ENCODE results near the gene FSIP1. TPM values are rescaled to one million over a fixed set of nuclear protein-coding genes. Genes with fewer than 3 reads are reported as not detected.

Gene FSIP1
- total RNA-seq, 5 donors from 2014 or later (not counting 1 experiment from before 2014, with no cell fraction given) = 0.30 to 1.0 (median 0.43) TPM

DNA sequence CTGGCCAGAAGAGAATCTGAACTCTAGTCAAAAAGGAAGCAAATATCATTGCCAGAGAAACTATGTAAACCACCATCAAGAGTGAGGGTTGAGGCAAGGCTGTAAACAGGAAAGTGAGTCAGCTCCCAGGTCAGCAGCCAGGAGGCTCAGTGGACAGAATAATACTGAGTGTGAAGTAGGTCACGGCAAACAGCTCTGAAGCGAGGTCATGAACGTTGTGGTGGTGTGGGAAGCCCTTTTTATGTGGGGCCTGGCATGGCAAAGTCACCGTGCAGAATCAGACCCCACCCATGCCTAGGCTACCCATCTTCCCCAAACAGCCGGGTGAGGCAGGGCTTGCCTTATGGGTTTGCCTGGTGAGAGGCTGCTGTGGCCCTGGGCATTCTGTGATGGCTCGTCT lies 157.8 kb downstream of the FSIP1 start:
- POLR2A ChIA-PET = interaction anchor here (1.0 to 1.1 kb wide), 2 partner anchors 17 to 21 kb away, joined by 3 read pairs; no protein-coding TSS in a partner anchor
- Histone ChIP-seq H3K9me3 (no peaks in the 10 kb centered on the region), H3K36me3 (ENCODE audit: control insufficient read depth in 2 of 2, extremely low read depth in 1 of 2, insufficient read depth in 1 of 2, low read length in 1 of 2) (no peaks in the 10 kb centered on the region), H3K27me3 (replicated peaks in 1 of 2; ENCODE audit: control insufficient read depth in 2 of 2, extremely low read depth in 1 of 2, insufficient read depth in 2 of 2, low read length in 1 of 2) (no peaks in the 10 kb centered on the region), H3K27ac (ENCODE audit: low read length) (peak overlapping the region; percentile 90), H3K4me3 (ENCODE audit: control insufficient read depth in 1 of 2, extremely low read depth in 1 of 2, low read length in 1 of 2) (no peak overlapping the region), H3K4me1 (ENCODE audit: control insufficient read depth in 1 of 2, extremely low read depth in 1 of 2, insufficient read depth in 2 of 2, low read length in 2 of 2) (peaks cover 0 to 72% of the 10 kb centered on the region in 2 experiments)
- peaks cover 0 to 3% (median 3%) of the 10 kb centered on the region in 3 donors for H3K9me3 Mint-ChIP-seq
- peaks cover 44 to 85% (median 75%) of the 10 kb centered on the region in 3 donors for H3K4me1 Mint-ChIP-seq
- peaks cover 8% of the 10 kb centered on the region for H3K36me3 Mint-ChIP-seq
- ATAC-seq (replicated peaks in 1 of 4) (peak; percentile 70 to 83 (median 77)), DNase-seq (peak; percentile 36 to 84 (median 64))
- H3K27me3 Mint-ChIP-seq = no peaks in the 10 kb centered on the region
- CTCF ChIA-PET = interaction anchor here in 1 of 2 donors (0.5 to 1.1 kb wide), 4 partner anchors 17 to 132 kb away, joined by 3 to 5 read pairs (median 4); no protein-coding TSS in a partner anchor
- 20% methylated on average over 1 of the region's 6 CpGs for WGBS (ENCODE audit: insufficient coverage)
- peak overlapping the region; percentile 98 to 100 for H3K27ac Mint-ChIP-seq
- peak overlapping the region; percentile 36 to 75 (median 70) for H3K4me3 Mint-ChIP-seq

DNA sequence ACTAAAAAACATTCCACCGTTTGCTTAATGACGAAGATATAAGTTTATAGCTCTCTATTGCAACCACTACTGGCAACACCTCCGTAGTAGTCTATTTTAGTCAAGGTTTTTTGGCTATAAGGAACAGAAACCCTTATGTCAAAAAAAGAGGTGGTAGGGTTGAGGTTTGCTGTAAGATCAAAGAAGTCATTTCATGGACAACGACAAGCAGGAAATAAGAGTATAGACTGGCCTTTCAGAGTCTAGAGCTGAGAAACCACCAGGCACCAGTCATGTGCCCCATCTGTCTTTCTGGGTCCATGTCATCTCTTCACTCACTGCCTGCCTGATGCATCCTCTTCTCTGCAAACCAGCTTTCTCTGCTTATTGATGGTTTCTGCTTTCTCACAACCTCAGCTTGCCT lies 159.1 kb downstream of the FSIP1 start:
- Mint-ChIP-seq H3K9me3 (peaks cover 0 to 6% (median 5%) of the 10 kb centered on the region in 3 donors), H3K27me3 (no peaks in the 10 kb centered on the region), H3K27ac (peak overlapping the region; percentile 98 to 100), H3K36me3 (peaks cover 9% of the 10 kb centered on the region), H3K4me3 (peak overlapping the region in 1 of 3 donors; percentile 4), H3K4me1 (peaks cover 32 to 73% (median 62%) of the 10 kb centered on the region in 3 donors)
- WGBS (ENCODE audit: insufficient coverage) = no CpG with 5 or more reads among the region's 4 CpGs
- H3K27ac ChIP-seq (ENCODE audit: low read length) = peak overlapping the region; percentile 90
- H3K4me3 ChIP-seq (ENCODE audit: control insufficient read depth in 1 of 2, extremely low read depth in 1 of 2, low read length in 1 of 2) = no peak overlapping the region
- no peaks in the 10 kb centered on the region for H3K9me3 ChIP-seq
- H3K36me3 ChIP-seq (ENCODE audit: control insufficient read depth in 2 of 2, extremely low read depth in 1 of 2, insufficient read depth in 1 of 2, low read length in 1 of 2) = no peaks in the 10 kb centered on the region
- H3K4me1 ChIP-seq (ENCODE audit: control insufficient read depth in 1 of 2, extremely low read depth in 1 of 2, insufficient read depth in 2 of 2, low read length in 2 of 2) = peaks cover 0 to 60% of the 10 kb centered on the region in 2 experiments
- ChIA-PET CTCF (interaction anchor here in 1 of 2 donors (0.6 to 1.9 kb wide), 9 partner anchors 18 to 1172 kb away, joined by 3 to 14 read pairs (median 4); no protein-coding TSS in a partner anchor), POLR2A (interaction anchor here in 1 of 2 donors (0.6 to 1.5 kb wide), 3 partner anchors 18 to 61 kb away, joined by 3 to 10 read pairs (median 6); no protein-coding TSS in a partner anchor)
- DNase-seq (peak in 31 of 35 experiments; percentile 19 to 78 (median 43)), ATAC-seq (replicated peaks in 1 of 4) (peak; percentile 52 to 75 (median 59))
- no peaks in the 10 kb centered on the region for H3K27me3 ChIP-seq (replicated peaks in 1 of 2; ENCODE audit: control insufficient read depth in 2 of 2, extremely low read depth in 1 of 2, insufficient read depth in 2 of 2, low read length in 1 of 2)

DNA sequence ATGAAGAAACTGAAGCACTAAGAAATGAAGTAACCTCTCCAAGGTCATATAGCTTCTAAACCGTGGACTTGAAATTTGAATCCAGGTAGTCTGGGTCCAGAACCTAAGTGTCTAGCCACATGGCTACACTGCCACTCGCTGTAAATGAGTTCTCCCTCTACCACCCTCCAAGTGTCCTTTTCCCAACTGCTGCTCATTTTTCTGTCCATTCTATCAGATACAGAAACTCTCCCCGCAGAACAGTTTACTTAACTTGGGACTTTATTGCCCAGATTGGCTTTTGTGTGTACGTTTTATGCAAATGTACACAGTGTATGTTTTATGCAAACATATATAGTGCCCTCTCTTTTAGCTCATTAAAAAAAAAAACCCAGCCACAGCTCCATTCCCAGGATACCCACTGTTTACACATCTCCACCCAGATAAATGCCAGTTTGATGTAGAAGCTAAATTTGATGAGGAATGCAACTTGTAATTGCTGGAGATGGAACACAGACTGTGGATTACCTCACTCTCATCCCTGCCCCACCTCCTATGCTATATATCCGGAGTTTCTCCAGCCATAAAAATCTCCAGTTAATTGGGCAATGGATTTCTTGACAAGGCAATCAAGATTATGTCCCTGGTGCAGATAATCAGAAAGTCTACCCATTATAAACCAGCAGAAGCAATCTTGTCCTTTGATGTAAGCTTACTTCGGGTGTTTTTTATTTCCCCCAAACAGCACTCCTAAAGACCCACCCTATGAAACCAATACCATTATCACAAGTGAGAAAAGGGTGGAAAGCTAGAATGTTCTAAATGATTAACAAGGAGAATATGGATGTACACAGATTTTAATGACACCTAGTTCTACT lies 159.8 kb downstream of the FSIP1 start:
- DNase-seq (no peak), ATAC-seq (replicated peaks in 1 of 4) (peak in 1 of 4 experiments; percentile 5)
- H3K27ac ChIP-seq (ENCODE audit: low read length) = peak overlapping the region; percentile 90
- no peak overlapping the region for H3K4me3 ChIP-seq (ENCODE audit: control insufficient read depth in 1 of 2, extremely low read depth in 1 of 2, low read length in 1 of 2)
- H3K36me3 ChIP-seq (ENCODE audit: control insufficient read depth in 2 of 2, extremely low read depth in 1 of 2, insufficient read depth in 1 of 2, low read length in 1 of 2) = no peaks in the 10 kb centered on the region
- Mint-ChIP-seq H3K27ac (peak overlapping the region; percentile 98 to 100), H3K36me3 (peaks cover 9% of the 10 kb centered on the region), H3K4me1 (peaks cover 27 to 66% (median 57%) of the 10 kb centered on the region in 3 donors), H3K9me3 (peaks cover 0 to 6% (median 5%) of the 10 kb centered on the region in 3 donors), H3K4me3 (peak overlapping the region in 1 of 3 donors; percentile 4), H3K27me3 (no peaks in the 10 kb centered on the region)
- peaks cover 0 to 53% of the 10 kb centered on the region in 2 experiments for H3K4me1 ChIP-seq (ENCODE audit: control insufficient read depth in 1 of 2, extremely low read depth in 1 of 2, insufficient read depth in 2 of 2, low read length in 2 of 2)
- H3K9me3 ChIP-seq = no peaks in the 10 kb centered on the region
- ChIA-PET POLR2A (interaction anchor here in 1 of 2 donors (0.6 to 1.5 kb wide), 3 partner anchors 19 to 61 kb away, joined by 3 to 10 read pairs (median 6); no protein-coding TSS in a partner anchor), CTCF (interaction anchor here in 1 of 2 donors (0.6 to 1.9 kb wide), 9 partner anchors 19 to 1172 kb away, joined by 3 to 14 read pairs (median 4); no protein-coding TSS in a partner anchor)
- WGBS (ENCODE audit: insufficient coverage) = 100% methylated on average over 2 of the region's 6 CpGs
- H3K27me3 ChIP-seq (replicated peaks in 1 of 2; ENCODE audit: control insufficient read depth in 2 of 2, extremely low read depth in 1 of 2, insufficient read depth in 2 of 2, low read length in 1 of 2) = no peaks in the 10 kb centered on the region

DNA sequence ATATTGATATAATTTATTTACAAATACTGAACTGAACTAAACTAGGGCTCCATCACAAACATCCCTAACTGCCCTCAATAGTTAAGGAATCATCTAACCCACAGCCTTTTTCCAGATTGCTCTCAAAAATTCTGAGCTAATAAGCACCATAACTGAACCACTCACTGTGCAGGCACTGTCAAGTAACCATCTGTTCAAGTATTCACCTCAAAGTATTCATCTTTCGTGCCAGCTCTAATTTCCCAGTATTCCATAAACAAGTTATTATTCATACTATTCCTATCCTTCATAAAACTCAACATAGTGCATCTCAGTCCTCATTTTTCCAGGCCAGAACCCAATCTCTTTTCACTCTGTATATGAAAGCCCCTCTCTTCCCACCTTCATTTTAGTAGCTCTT lies 160.7 kb downstream of the FSIP1 start:
- 92% methylated on average over 1 of the region's 1 CpG for WGBS (ENCODE audit: insufficient coverage)
- no peaks in the 10 kb centered on the region for H3K9me3 ChIP-seq
- Mint-ChIP-seq H3K9me3 (peaks cover 0 to 6% (median 5%) of the 10 kb centered on the region in 3 donors), H3K27ac (peak overlapping the region; percentile 98 to 100), H3K36me3 (peaks cover 9% of the 10 kb centered on the region), H3K4me1 (peaks cover 22 to 57% (median 50%) of the 10 kb centered on the region in 3 donors), H3K27me3 (no peaks in the 10 kb centered on the region), H3K4me3 (no peak overlapping the region)
- ChIA-PET CTCF (interaction anchor here in 1 of 2 donors (1.6 kb wide), 1 partner anchor 17 kb away, joined by 3 read pairs; no protein-coding TSS in a partner anchor), POLR2A (no interaction called here)
- H3K4me3 ChIP-seq (ENCODE audit: control insufficient read depth in 1 of 2, extremely low read depth in 1 of 2, low read length in 1 of 2) = no peak overlapping the region
- DNase-seq (no peak), ATAC-seq (replicated peaks in 1 of 4) (no peak)
- peaks cover 0 to 44% of the 10 kb centered on the region in 2 experiments for H3K4me1 ChIP-seq (ENCODE audit: control insufficient read depth in 1 of 2, extremely low read depth in 1 of 2, insufficient read depth in 2 of 2, low read length in 2 of 2)
- no peaks in the 10 kb centered on the region for H3K36me3 ChIP-seq (ENCODE audit: control insufficient read depth in 2 of 2, extremely low read depth in 1 of 2, insufficient read depth in 1 of 2, low read length in 1 of 2)
- H3K27ac ChIP-seq (ENCODE audit: low read length) = peak overlapping the region; percentile 90
- H3K27me3 ChIP-seq (replicated peaks in 1 of 2; ENCODE audit: control insufficient read depth in 2 of 2, extremely low read depth in 1 of 2, insufficient read depth in 2 of 2, low read length in 1 of 2) = no peaks in the 10 kb centered on the region

DNA sequence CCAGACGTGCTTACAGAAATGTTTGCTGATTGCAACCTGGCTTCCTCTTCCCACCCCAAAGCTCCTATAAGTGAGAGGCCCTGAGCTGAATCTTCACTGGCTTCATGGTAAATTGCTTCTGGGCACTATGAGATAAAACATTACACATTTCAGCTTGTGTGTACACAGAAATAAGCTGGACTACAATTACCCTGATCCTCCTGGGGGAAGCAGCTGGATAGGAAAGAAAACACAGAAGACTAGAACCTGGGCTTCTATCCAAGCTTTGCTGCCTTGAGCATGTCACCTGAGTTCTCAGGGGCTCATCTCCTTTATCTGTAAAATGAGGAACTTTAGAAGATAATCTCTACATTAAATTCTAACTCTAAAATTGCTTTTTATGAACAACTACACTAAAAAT lies 161.4 kb downstream of the FSIP1 start:
- Histone ChIP-seq H3K27ac (ENCODE audit: low read length) (peak overlapping the region; percentile 90), H3K9me3 (no peaks in the 10 kb centered on the region), H3K4me1 (ENCODE audit: control insufficient read depth in 1 of 2, extremely low read depth in 1 of 2, insufficient read depth in 2 of 2, low read length in 2 of 2) (peaks cover 0 to 37% of the 10 kb centered on the region in 2 experiments), H3K27me3 (replicated peaks in 1 of 2; ENCODE audit: control insufficient read depth in 2 of 2, extremely low read depth in 1 of 2, insufficient read depth in 2 of 2, low read length in 1 of 2) (no peaks in the 10 kb centered on the region), H3K36me3 (ENCODE audit: control insufficient read depth in 2 of 2, extremely low read depth in 1 of 2, insufficient read depth in 1 of 2, low read length in 1 of 2) (no peaks in the 10 kb centered on the region), H3K4me3 (ENCODE audit: control insufficient read depth in 1 of 2, extremely low read depth in 1 of 2, low read length in 1 of 2) (no peak overlapping the region)
- no CpG with 5 or more reads among the region's 1 CpG for WGBS (ENCODE audit: insufficient coverage)
- no peak for DNase-seq
- ChIA-PET POLR2A (no interaction called here), CTCF (interaction anchor here in 1 of 2 donors (0.9 to 1.6 kb wide), 2 partner anchors 16 to 20 kb away, joined by 3 read pairs; no protein-coding TSS in a partner anchor)
- Mint-ChIP-seq H3K27ac (peak overlapping the region; percentile 36 to 44), H3K4me3 (no peak overlapping the region), H3K9me3 (peaks cover 0 to 6% (median 5%) of the 10 kb centered on the region in 3 donors), H3K36me3 (peaks cover 9% of the 10 kb centered on the region), H3K4me1 (peaks cover 22 to 53% (median 43%) of the 10 kb centered on the region in 3 donors), H3K27me3 (no peaks in the 10 kb centered on the region)
- no peak for ATAC-seq (replicated peaks in 1 of 4)

Data from T-cell (primary cell).